ENCODE data around the gene GUCA1A.
"Not testable (repeated sequence)": the region's sequence is repeated elsewhere in the genome, so short reads cannot be mapped to it uniquely, and the experiment has no call there.

The GUCA1A gene

GRCh38 chr6:42147138-42147562 is 26.0 kb upstream of the GUCA1A start:
- no peak for DNase-seq (ENCODE audit: low spot score)

GRCh38 chr6:42148058-42148457 is 25.1 kb upstream of the GUCA1A start:
- no peak for DNase-seq (ENCODE audit: low spot score)

GRCh38 chr6:42150254-42150653 is 22.9 kb upstream of the GUCA1A start:
- DNase-seq (ENCODE audit: low spot score): no peak

GRCh38 chr6:42152024-42152423 is 21.1 kb upstream of the GUCA1A start:
- DNase-seq (ENCODE audit: low spot score): no peak

GRCh38 chr6:42152528-42153213 is 20.5 kb upstream of the GUCA1A start:
- DNase-seq (ENCODE audit: low spot score): not testable (repeated sequence)

GRCh38 chr6:42153921-42154320 is 19.2 kb upstream of the GUCA1A start:
- DNase-seq (ENCODE audit: low spot score): no peak

GRCh38 chr6:42154461-42155209 is 18.5 kb upstream of the GUCA1A start:
- no peak for DNase-seq (ENCODE audit: low spot score)

- DNase-seq (ENCODE audit: low spot score): no peak
Observed at GRCh38 chr6:42155293-42155692, 17.9 kb upstream of the GUCA1A start.

GRCh38 chr6:42156638-42157037 is 16.5 kb upstream of the GUCA1A start:
- no peak for DNase-seq (ENCODE audit: low spot score)

- no peak for DNase-seq (ENCODE audit: low spot score)
Observed at GRCh38 chr6:42158011-42158410, 15.2 kb upstream of the GUCA1A start.

- DNase-seq (ENCODE audit: low spot score): no peak
Observed at GRCh38 chr6:42158631-42159030, 14.5 kb upstream of the GUCA1A start.

- no peak for DNase-seq (ENCODE audit: low spot score)
Observed at GRCh38 chr6:42159431-42160024, 13.6 kb upstream of the GUCA1A start.

- DNase-seq (ENCODE audit: low spot score): no peak
Observed at GRCh38 chr6:42162384-42162783, 10.8 kb upstream of the GUCA1A start.

GRCh38 chr6:42162812-42163211 is 10.4 kb upstream of the GUCA1A start:
- DNase-seq (ENCODE audit: low spot score): no peak

GRCh38 chr6:42163981-42164380 is 9.2 kb upstream of the GUCA1A start:
- no peak for DNase-seq (ENCODE audit: low spot score)

GRCh38 chr6:42165016-42165415 is 8.1 kb upstream of the GUCA1A start:
- DNase-seq (ENCODE audit: low spot score): no peak

- DNase-seq (ENCODE audit: low spot score): peak; percentile 65
Observed at GRCh38 chr6:42166444-42167141, 6.6 kb upstream of the GUCA1A start.

GRCh38 chr6:42168650-42169049 is 4.5 kb upstream of the GUCA1A start:
- no peak for DNase-seq (ENCODE audit: low spot score)

- not testable (repeated sequence) for DNase-seq (ENCODE audit: low spot score)
Observed at GRCh38 chr6:42169780-42170179, 3.4 kb upstream of the GUCA1A start.

- no peak for DNase-seq (ENCODE audit: low spot score)
Observed at GRCh38 chr6:42171813-42172581, 1.2 kb upstream of the GUCA1A start.

GRCh38 chr6:42175860-42176259 is 2.7 kb downstream of the GUCA1A start:
- no peak for DNase-seq (ENCODE audit: low spot score)

GRCh38 chr6:42176981-42177380 is 3.8 kb downstream of the GUCA1A start:
- DNase-seq (ENCODE audit: low spot score): no peak

Data from SW480 (cell line).